Fibroblast of lung (primary cell): ENCODE measurements around the gene URAD. TPM values are rescaled to one million over a fixed set of nuclear protein-coding genes. Genes with fewer than 3 reads are reported as not detected.

Experiments used
- DNase-seq, 2 donors: peaks; one replicate each; pipeline versions ENCODE4 v3.0.0 to v3.0.0-alpha.2; 2010; ENCODE audit warnings: low read depth in 2 of 2
- H2AFZ ChIP-seq: 2 replicates; pipeline ENCODE4 v1.5.1; 2012; ENCODE audit warnings: low read length, control low read depth, inconsistent platforms
- H3K27ac ChIP-seq: 2 replicates; pipeline ENCODE4 v1.5.1; 2011; ENCODE audit warnings: low read length, control low read depth; ENCODE audit not compliant: insufficient read depth
- H3K27me3 ChIP-seq: 2 replicates; pipeline ENCODE4 v1.5.1; 2011; ENCODE audit warnings: mild to moderate bottlenecking, low read length; ENCODE audit not compliant: control insufficient read depth, insufficient read depth
- H3K36me3 ChIP-seq: 2 replicates; pipeline ENCODE4 v1.5.1; 2011; ENCODE audit warnings: low read length; ENCODE audit not compliant: control insufficient read depth, insufficient read depth
- H3K4me1 ChIP-seq: 2 replicates; pipeline ENCODE4 v1.5.1; 2011; ENCODE audit warnings: low read length; ENCODE audit not compliant: control insufficient read depth, insufficient read depth; ENCODE audit errors: extremely low read depth
- H3K4me2 ChIP-seq: 2 replicates; pipeline ENCODE4 v1.5.1; 2011; ENCODE audit warnings: low read length, control low read depth; ENCODE audit not compliant: insufficient read depth; ENCODE audit errors: extremely low read depth
- H3K4me3 ChIP-seq, 4 experiments: fragments of 200-600 bp in 1 of 4; sonication (generic) in 1 of 4; replicated peaks in 1 of 4; 2 replicates each; pipeline ENCODE4 v1.5.1; 2011 to 2016; ENCODE audit warnings: low read length in 4 of 4, low read depth in 3 of 4, mild to moderate bottlenecking in 3 of 4, control low read depth in 2 of 4, inconsistent platforms in 1 of 4, mixed read lengths in 1 of 4; ENCODE audit not compliant: insufficient read depth in 1 of 4; ENCODE audit errors: control extremely low read depth in 1 of 4
- H3K79me2 ChIP-seq: 2 replicates; pipeline ENCODE4 v1.5.1; 2012; ENCODE audit warnings: mild to moderate bottlenecking, low read length, inconsistent platforms; ENCODE audit not compliant: control insufficient read depth, insufficient read depth
- H3K9ac ChIP-seq: 2 replicates; pipeline ENCODE4 v1.5.1; 2011; ENCODE audit warnings: mild to moderate bottlenecking, low read length, control low read depth; ENCODE audit not compliant: insufficient read depth
- H3K9me3 ChIP-seq: 2 replicates; pipeline ENCODE4 v1.5.1; 2012; ENCODE audit warnings: low read depth, low read length; ENCODE audit not compliant: control insufficient read depth, insufficient read depth
- H4K20me1 ChIP-seq: 2 replicates; pipeline ENCODE4 v1.5.1; 2011; ENCODE audit warnings: low read length; ENCODE audit not compliant: control insufficient read depth, insufficient read depth; ENCODE audit errors: extremely low read depth
- EZH2 ChIP-seq: IDR thresholded peaks from 2 replicates; pipeline ENCODE4 v1.5.1; 2012; ENCODE audit warnings: low read length, control low read depth, mild to moderate bottlenecking; ENCODE audit errors: missing control alignments
- polyA plus RNA-seq, 2 donors: library from polyadenylated mRNA; depleted of rRNA in 1 of 2; stranded (reverse) in 1 of 2; unstranded in 1 of 2; fragments of >200 nt; gene quantifications; 2 replicates each; pipeline ENCODE4 v1.2.1, GENCODE V29; 2011 to 2012; ENCODE audit warnings: missing spikeins in 1 of 2
- total RNA-seq: library from RNA; depleted of rRNA; stranded (reverse); fragments of >200 nt; gene quantifications from 2 replicates; pipeline ENCODE4 v1.2.1, GENCODE V29; 2014
- TF ChIP-seq, protein P1 (sequence below), 2 donors: IDR thresholded peaks in 1 of 2; conservative IDR thresholded peaks in 1 of 2; 1 replicate in 1 of 2; 2 replicates in 1 of 2; pipeline ENCODE4 v1.5.1; 2011 to 2012; ENCODE audit warnings: low read length in 2 of 2, control low read depth in 1 of 2, inconsistent platforms in 1 of 2, low read depth in 1 of 2, mild to moderate bottlenecking in 1 of 2

URAD gene
- total and polyA plus RNA-seq, 2 donors (not counting 1 experiment from before 2014, with no cell fraction given) = not detected

DNA sequence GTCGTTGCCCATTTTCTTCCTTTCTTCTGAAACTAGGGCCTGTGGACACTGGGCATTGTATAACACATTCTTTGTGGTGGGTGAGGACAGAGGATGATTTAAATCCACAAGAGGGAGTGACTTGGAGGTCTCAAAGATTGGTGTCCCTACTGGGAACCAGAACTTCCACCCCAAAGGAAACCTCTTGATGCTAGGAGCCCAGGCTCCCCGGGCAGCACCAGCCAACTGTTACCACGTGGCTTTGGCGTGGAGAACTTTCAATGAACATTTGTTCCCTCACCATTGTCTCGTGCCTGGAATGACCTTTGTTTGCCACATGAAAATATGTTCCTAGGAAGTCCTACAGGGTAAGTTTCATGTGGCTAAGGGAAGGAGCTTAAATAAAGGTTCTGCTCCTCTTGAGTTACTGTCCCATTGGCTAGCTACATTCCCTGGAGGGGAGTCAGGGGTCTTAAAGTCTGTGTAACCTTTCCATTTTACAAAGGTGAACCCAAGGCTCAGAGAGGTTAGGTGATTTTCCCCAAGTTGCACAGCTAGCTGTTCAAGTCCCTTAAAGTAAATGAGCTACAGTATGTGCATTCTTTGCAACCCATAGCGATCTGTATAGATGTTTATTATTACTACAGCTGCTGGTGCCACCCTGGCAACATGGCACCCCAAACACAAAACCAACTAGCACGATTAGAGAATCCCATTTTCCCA lies 14.4 kb downstream of the URAD start:
- Histone ChIP-seq H4K20me1 (no peaks in the 10 kb centered on the region), H2AFZ (no peak overlapping the region), H3K79me2 (no peaks in the 10 kb centered on the region), H3K36me3 (no peaks in the 10 kb centered on the region), H3K27ac (no peak overlapping the region), H3K4me3 (no peak overlapping the region), H3K4me2 (no peak overlapping the region), H3K4me1 (no peaks in the 10 kb centered on the region), H3K9me3 (no peaks in the 10 kb centered on the region), H3K9ac (no peak overlapping the region), H3K27me3 (peaks cover 64% of the 10 kb centered on the region)
- DNase-seq = no peak
- TF ChIP-seq, protein P1, sequence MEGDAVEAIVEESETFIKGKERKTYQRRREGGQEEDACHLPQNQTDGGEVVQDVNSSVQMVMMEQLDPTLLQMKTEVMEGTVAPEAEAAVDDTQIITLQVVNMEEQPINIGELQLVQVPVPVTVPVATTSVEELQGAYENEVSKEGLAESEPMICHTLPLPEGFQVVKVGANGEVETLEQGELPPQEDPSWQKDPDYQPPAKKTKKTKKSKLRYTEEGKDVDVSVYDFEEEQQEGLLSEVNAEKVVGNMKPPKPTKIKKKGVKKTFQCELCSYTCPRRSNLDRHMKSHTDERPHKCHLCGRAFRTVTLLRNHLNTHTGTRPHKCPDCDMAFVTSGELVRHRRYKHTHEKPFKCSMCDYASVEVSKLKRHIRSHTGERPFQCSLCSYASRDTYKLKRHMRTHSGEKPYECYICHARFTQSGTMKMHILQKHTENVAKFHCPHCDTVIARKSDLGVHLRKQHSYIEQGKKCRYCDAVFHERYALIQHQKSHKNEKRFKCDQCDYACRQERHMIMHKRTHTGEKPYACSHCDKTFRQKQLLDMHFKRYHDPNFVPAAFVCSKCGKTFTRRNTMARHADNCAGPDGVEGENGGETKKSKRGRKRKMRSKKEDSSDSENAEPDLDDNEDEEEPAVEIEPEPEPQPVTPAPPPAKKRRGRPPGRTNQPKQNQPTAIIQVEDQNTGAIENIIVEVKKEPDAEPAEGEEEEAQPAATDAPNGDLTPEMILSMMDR (conservative IDR thresholded peaks at IDR 0.05 in 1 of 2, IDR thresholded peaks at IDR 0.05 in 1 of 2; ENCODE audit: low read depth in 1 of 2, low read length in 2 of 2) = no peak
- no peak for TF ChIP-seq EZH2

DNA sequence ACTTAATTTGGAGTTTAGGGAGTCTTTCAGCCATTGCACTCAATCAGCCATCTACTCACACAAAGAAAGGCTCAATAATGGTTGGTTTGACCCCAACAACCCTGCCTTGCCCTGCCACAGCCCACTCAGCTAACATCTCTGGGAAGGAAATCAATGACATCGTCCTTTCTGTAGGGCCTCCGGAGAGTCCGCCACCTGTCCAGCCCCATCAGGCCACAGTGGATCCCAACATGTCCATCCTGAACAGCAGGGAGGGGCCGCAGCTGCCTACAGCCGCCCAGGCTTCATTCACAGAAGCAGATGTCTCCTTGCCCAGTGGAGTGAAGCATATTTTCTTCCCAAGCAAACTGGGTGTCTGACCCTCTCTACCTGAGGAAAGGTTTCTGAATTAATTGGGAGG lies 15.2 kb downstream of the URAD start:
- no peak for TF ChIP-seq EZH2
- TF ChIP-seq, protein P1 (conservative IDR thresholded peaks at IDR 0.05 in 1 of 2, IDR thresholded peaks at IDR 0.05 in 1 of 2; ENCODE audit: low read depth in 1 of 2, low read length in 2 of 2) = no peak
- no peak overlapping the region for H3K9ac ChIP-seq
- no peaks in the 10 kb centered on the region for H3K79me2 ChIP-seq
- H3K27ac ChIP-seq = no peak overlapping the region
- H4K20me1 ChIP-seq = no peaks in the 10 kb centered on the region
- no peaks in the 10 kb centered on the region for H3K4me1 ChIP-seq
- H3K36me3 ChIP-seq = no peaks in the 10 kb centered on the region
- no peak overlapping the region for H2AFZ ChIP-seq
- H3K27me3 ChIP-seq = peaks cover 66% of the 10 kb centered on the region
- no peak overlapping the region for H3K4me2 ChIP-seq
- no peak for DNase-seq
- H3K4me3 ChIP-seq = no peak overlapping the region
- H3K9me3 ChIP-seq = no peaks in the 10 kb centered on the region

DNA sequence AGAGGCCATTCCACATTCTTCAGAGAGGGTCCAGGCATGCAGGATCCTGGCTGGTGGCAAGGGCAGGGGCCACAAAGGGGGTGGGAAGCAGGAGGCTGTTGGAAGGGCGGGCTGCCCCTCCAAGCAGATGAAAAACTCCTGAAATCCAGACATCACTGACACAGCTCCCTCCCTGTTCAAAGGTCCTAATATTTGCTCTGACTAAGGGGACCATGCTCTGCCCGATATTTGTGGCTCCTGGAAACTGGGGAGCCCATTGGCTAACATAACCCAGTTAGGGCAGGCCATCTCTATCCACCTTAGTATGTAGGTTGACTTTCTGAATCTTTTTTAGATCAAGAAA lies 16.0 kb downstream of the URAD start:
- Histone ChIP-seq H3K36me3 (no peaks in the 10 kb centered on the region), H3K4me2 (no peak overlapping the region), H3K4me1 (no peaks in the 10 kb centered on the region), H3K79me2 (no peaks in the 10 kb centered on the region), H3K9me3 (no peaks in the 10 kb centered on the region), H3K27ac (no peak overlapping the region), H3K9ac (no peak overlapping the region), H3K4me3 (no peak overlapping the region), H2AFZ (no peak overlapping the region), H4K20me1 (no peaks in the 10 kb centered on the region), H3K27me3 (peaks cover 67% of the 10 kb centered on the region)
- no peak for TF ChIP-seq EZH2
- TF ChIP-seq, protein P1 (conservative IDR thresholded peaks at IDR 0.05 in 1 of 2, IDR thresholded peaks at IDR 0.05 in 1 of 2; ENCODE audit: low read depth in 1 of 2, low read length in 2 of 2) = no peak
- DNase-seq = no peak
